HG03521 (cell line): ENCODE data around the gene NYAP2.

Source experiments
- ATAC-seq: cut with Tn5 transposase; IDR thresholded peaks from one replicate; pipeline ENCODE4 v1.9.1; 2021; ENCODE audit warnings: mild to moderate bottlenecking, moderate library complexity; ENCODE audit not compliant: unreplicated experiment

The NYAP2 gene

GRCh38 chr2:225425284-225425683, 25.8 kb downstream of the NYAP2 start:
- no peak for ATAC-seq

- no peak for ATAC-seq
Observed at GRCh38 chr2:225428360-225428759, 28.9 kb downstream of the NYAP2 start.

DNA sequence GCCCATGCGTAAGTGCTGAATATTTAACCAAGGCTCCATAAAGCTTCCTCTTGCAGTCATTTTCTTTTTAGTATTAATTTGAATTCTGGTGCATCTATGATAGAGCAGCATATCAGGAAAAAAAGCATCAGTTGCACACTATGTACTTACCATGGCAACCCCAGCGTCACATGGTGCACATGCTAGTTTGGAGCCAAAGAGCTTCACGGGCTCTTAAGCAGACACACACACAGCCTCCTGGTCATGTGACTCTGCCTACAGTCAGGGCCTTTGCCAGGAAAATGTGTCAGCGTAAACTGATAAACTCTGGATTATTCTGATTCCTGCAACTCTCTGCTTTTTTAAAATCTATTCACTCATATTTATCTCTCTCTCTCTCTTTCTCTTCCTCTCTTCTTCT, 30.2 kb downstream of the NYAP2 start:
- ATAC-seq, result no peak

DNA sequence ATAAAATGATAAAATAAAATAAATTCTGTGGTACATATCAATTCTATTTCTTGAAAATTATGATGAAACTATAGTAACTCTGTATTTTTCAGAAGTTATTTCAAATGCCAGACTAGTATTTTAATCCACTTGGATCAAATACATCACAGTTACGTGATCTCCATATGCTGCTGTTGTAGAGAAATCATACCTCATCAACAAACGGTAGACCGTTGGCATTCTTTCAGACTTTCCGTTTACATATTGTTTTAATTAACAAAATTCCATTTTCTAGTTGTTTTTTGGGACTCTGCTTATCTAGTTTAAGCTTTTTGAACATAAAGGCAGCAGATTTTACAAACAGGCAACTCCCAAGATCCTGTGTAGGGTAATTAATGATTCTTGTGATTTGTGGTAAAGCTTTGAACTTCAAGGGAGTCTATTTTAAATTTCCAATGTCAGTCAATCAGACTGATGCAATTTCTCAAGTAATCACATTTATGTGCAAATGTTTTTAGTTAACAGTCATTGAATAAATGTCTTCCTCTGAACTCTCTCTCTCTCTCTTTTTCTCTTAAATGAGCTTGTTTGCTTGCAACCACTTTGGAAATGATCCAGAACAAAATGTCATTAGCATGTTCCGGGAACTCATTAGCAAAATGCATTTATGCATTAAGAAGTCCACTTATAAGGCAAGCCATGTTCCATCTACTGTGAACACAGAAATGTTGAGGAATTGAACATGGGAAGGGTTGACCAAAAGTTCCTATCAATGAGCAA, 31.8 kb downstream of the NYAP2 start:
- no peak for ATAC-seq

DNA sequence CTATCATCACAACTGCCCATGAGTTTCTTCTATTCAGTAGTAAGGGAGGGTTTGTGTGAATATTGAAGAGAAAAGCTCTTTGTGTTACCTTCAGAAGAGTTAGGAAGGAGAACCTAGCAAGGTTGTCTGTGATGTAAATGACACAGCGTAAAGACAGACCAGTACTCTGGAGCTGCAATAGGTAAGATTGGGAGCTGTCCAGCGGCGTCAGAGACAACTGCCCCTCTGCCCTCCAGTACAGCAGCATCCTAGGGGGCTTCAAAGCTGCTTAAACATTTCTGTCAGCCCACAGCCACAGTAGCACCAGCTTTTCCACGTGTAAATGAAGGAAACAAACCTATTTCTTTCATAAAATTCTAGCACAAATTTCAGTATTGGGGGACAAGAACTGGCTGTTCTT, 34.5 kb downstream of the NYAP2 start:
- no peak for ATAC-seq

DNA sequence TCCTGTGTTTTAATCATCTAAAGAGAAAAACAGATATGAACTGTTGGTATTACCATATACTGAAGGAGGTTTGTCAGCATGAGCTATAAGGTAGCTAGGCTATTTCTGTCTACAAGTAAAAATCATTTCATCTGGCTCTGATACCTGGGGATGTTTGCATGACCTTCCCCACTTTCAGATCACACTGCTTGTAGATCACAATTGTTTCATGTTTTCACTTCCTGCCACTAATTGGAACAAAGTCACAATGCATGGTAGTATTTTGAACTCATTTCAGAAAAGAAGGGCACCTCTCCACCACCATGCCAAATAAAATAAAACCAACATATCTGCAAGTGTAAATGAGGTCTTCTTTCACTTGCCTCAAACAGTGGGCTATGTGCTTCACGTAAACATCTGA, 37.8 kb downstream of the NYAP2 start:
- no peak for ATAC-seq

GRCh38 chr2:225438248-225438647, 38.7 kb downstream of the NYAP2 start:
- no peak for ATAC-seq

GRCh38 chr2:225452677-225453076, 53.2 kb downstream of the NYAP2 start:
- no peak for ATAC-seq

DNA sequence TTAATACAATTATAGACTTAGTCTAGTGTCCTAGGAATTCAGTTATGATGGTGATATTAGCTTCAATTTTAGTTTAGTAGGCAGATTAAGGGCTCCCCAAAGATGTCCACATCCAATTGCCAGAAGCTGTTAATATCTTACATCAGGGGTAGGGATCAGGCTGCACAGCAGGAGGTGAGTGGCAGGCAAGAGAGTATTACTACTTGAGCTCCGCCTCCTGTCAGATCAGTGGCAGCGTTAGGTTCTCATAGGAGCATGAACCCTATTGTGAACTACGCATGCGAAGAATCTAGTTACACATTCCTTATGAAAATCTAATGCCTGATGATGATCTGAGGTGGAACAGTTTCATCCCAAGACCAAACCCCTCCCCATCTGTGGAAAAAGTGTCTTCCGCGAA, 54.9 kb downstream of the NYAP2 start:
- no peak for ATAC-seq

DNA sequence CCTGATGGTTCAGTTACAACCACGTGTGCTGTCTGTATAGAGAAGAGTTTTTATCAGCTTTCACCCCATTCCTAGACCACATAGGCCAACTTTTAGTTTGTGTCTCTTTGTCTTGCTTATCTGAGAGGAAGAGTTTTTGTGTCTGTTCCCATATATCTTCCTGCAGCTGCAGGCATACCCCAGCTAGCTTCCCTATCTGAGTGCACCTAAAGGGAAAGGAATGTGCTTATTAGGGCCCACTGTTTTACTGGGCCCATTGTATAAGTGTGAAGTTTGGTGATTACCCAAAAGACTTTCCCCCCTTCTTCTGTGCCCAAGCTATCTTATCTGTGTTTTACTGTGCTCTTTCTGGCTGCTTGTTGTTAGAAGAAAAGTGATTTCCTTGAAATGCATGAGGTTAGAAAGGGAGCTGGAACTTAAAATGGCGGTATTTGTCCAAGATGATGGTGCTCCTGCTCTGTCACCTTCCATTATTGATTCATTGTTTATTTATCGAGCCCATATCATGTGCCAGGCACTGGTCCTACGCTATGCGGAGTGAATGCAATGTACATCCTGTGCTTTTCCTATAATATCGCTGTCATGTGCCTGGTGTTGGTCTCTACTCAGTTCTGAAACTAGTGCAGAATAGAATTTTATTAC, 57.2 kb downstream of the NYAP2 start:
- no peak for ATAC-seq

- ATAC-seq, result no peak
Observed at GRCh38 chr2:225457482-225457881, 58.0 kb downstream of the NYAP2 start.

DNA sequence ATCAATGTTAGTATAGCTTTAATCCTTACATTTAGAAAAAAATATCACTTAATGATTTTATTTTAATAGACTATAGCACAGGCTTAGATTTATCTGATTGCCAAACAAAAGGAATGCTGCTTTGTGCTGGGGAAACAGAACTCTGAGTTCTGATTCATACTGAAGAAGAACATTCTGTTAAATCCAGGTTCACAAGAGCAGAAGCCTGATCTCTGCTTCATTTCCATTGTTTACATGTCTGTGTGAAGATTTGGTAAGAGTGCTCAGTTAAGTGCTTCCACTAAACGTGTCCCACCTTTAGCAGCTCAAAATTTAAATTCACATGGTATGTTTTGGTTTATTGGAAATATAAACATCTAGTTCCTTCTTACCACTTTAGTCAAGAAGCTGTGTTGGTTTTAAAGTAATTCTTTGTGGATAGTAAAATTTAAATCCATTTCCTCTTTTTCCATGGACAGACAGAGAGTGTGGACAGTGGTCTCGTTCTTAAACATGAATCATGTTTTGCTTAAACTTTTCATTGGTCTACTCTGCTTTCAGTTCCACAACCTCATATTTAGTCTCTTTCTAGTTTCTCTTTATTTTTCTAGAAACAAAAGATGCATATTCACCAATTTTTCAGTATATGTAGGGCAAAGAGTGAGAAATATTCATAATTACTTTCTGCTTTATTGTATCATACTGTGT, 59.1 kb downstream of the NYAP2 start:
- no peak for ATAC-seq

GRCh38 chr2:225462417-225462816, 62.9 kb downstream of the NYAP2 start:
- no peak for ATAC-seq

DNA sequence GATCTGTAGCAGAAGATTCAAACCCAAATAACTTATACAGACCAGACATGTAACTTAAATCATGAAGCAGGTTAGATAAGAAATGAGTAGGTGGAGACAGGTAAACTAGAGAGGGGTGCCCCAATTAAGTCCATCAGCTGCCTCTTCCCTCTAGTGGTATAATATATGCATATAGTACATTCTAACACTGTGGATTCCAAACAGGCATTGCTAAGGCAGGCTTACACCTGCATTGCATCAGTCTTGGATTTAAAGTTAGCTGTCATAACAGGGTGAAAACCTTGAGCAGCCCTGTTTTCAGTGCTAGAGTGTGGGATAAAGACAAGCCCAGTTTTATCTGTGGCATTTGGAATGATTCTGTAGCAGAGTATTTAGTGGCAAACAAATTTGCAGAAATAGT, 63.4 kb downstream of the NYAP2 start:
- ATAC-seq, result no peak

GRCh38 chr2:225463449-225463848, 63.9 kb downstream of the NYAP2 start:
- ATAC-seq, result no peak

DNA sequence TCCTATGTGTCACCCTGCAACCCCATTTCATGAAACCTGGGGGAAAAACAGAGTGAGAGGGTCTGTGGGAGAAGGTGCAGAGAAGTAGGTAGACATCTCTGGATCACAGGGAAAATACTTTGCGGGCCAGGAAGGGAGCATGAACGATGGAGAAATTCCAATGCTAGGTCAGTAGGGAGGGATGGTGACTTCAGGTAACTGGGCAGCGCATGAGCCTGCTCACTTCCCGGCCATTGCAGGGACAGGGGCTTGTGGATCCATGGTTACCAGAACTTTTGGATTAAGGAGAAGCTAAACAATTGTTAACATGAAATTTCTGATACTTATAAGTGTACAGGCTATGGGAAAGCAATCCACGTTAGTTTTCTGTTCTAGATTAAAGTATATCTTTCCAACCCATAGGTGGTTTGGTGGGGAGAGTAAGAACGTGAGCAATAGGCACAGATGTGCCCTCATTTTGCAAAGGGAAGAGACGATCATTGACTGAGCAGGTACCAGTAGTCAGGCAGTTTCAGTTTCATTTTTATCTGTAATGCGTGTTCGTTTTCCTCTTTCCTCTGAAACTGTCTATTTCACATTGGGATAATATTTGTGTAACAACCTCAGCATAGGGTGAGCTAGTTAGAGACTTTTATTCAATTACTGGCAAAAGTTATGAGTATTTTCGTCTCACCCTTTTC, 65.0 kb downstream of the NYAP2 start:
- peak; percentile 75 for ATAC-seq

GRCh38 chr2:225465827-225466226, 66.3 kb downstream of the NYAP2 start:
- ATAC-seq, result no peak

GRCh38 chr2:225466891-225467604, 67.5 kb downstream of the NYAP2 start:
- no peak for ATAC-seq

- no peak for ATAC-seq
Observed at GRCh38 chr2:225468131-225468530, 68.6 kb downstream of the NYAP2 start.

DNA sequence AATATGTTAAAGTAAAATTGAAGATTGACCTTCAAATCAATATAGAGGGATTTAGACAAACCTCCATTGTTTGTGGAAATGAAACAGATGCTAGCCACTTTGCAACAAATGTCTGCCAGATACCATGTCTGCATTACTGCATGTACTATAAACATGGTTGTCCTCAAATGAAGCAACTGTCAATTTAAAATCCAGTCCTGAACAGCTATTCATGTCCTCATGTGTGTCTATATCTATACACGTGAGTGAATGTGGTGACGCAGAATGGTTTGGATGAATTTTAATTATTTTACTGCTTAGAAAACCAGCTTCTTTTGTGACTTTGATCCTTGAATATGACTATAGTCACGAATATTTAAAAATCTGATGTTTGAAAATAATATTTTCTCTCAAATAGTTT, 71.5 kb downstream of the NYAP2 start:
- ATAC-seq, result no peak

- no peak for ATAC-seq
Observed at GRCh38 chr2:225471482-225471881, 72.0 kb downstream of the NYAP2 start.
